MM.1S (cell line): ENCODE results near the gene PPM1H.

Source experiments
- DNase-seq: peaks from one replicate; pipeline ENCODE4 v3.0.0-alpha.2; 2015
- H2AFZ ChIP-seq: fragments of 300-600 bp; sonication (generic); 2 replicates; pipeline ENCODE4 v1.6.0; 2016; ENCODE audit warnings: antibody characterized with exemption, low read length
- H3F3A ChIP-seq: fragments of 300-600 bp; sonication (generic); 2 replicates; pipeline ENCODE4 v1.6.1; 2016; ENCODE audit warnings: mild to moderate bottlenecking, antibody characterized with exemption, low read length, moderate library complexity, mixed read lengths; ENCODE audit not compliant: insufficient read depth
- H3K27ac ChIP-seq: fragments of 300-600 bp; sonication (generic); 2 replicates; pipeline ENCODE4 v1.5.1; 2016; ENCODE audit warnings: mild to moderate bottlenecking, low read length
- H3K27me3 ChIP-seq: fragments of 300-600 bp; sonication (generic); replicated peaks from 2 replicates; pipeline ENCODE4 v1.6.0; 2016; ENCODE audit warnings: low read length; ENCODE audit not compliant: insufficient read depth
- H3K36me3 ChIP-seq: fragments of 300-600 bp; sonication (generic); replicated peaks from 2 replicates; pipeline ENCODE4 v1.6.1; 2016; ENCODE audit warnings: mild to moderate bottlenecking, low read length, mixed read lengths; ENCODE audit not compliant: insufficient read depth
- H3K4me1 ChIP-seq: fragments of 300-600 bp; sonication (generic); 2 replicates; pipeline ENCODE4 v1.6.1; 2016; ENCODE audit warnings: low read length, mixed read lengths
- H3K4me2 ChIP-seq: fragments of 300-600 bp; sonication (generic); 2 replicates; pipeline ENCODE4 v1.6.0; 2016; ENCODE audit warnings: low read depth, low read length
- H3K4me3 ChIP-seq: fragments of 300-600 bp; sonication (generic); 2 replicates; pipeline ENCODE4 v1.5.1; 2016; ENCODE audit warnings: low read length, mixed read lengths
- H3K79me2 ChIP-seq: fragments of 300-600 bp; sonication (generic); 2 replicates; pipeline ENCODE4 v1.6.1; 2016; ENCODE audit warnings: mixed run types, low read length, mixed read lengths
- H3K9ac ChIP-seq: fragments of 300-600 bp; sonication (generic); 2 replicates; pipeline ENCODE4 v1.6.1; 2016; ENCODE audit warnings: low read length, mixed read lengths
- H3K9me2 ChIP-seq: fragments of 300-600 bp; sonication (generic); replicated peaks from 2 replicates; pipeline ENCODE4 v1.6.1; 2016; ENCODE audit warnings: mild to moderate bottlenecking, low read length, mixed read lengths; ENCODE audit not compliant: insufficient read depth
- H3K9me3 ChIP-seq: fragments of 300-600 bp; sonication (generic); replicated peaks from 2 replicates; pipeline ENCODE4 v1.6.1; 2016; ENCODE audit warnings: mild to moderate bottlenecking, low read length, mixed read lengths; ENCODE audit not compliant: insufficient read depth
- H4K20me1 ChIP-seq: fragments of 300-600 bp; sonication (generic); 2 replicates; pipeline ENCODE4 v1.6.1; 2016; ENCODE audit warnings: mild to moderate bottlenecking, low read length, moderate library complexity, mixed read lengths; ENCODE audit not compliant: insufficient read depth
- CTCF ChIP-seq: fragments of 300-600 bp; sonication (generic); IDR thresholded peaks from 2 replicates; pipeline ENCODE4 v1.5.1; 2016; ENCODE audit warnings: antibody characterized with exemption, low read length, mixed read lengths
- EZH2 ChIP-seq: fragments of 300-600 bp; sonication (generic); optimal IDR thresholded peaks from 2 replicates; pipeline ENCODE3; 2017; ENCODE audit warnings: low read depth, mild to moderate bottlenecking, antibody characterized with exemption, low read length, mixed read lengths
- EZH2phosphoT487 ChIP-seq: fragments of 300-600 bp; sonication (generic); IDR thresholded peaks from 2 replicates; pipeline ENCODE4 v1.6.1; 2018; ENCODE audit warnings: antibody characterized with exemption, low read length

Gene PPM1H

GRCh38 chr12:62789851-62790250 is 145.1 kb downstream of the PPM1H start:
- H4K20me1 ChIP-seq, result no peaks in the 10 kb centered on the region
- H3K9me3 ChIP-seq, result no peaks in the 10 kb centered on the region
- no peak overlapping the region for H3K27ac ChIP-seq
- H3K9me2 ChIP-seq, result no peaks in the 10 kb centered on the region
- no peak for DNase-seq
- H3K9ac ChIP-seq, result no peak overlapping the region
- TF ChIP-seq EZH2phosphoT487 (no peak), EZH2 (no peak), CTCF (no peak)
- H3K36me3 ChIP-seq, result no peaks in the 10 kb centered on the region
- H3K4me3 ChIP-seq, result no peak overlapping the region
- no peaks in the 10 kb centered on the region for H3K27me3 ChIP-seq
- no peak overlapping the region for H2AFZ ChIP-seq
- no peaks in the 10 kb centered on the region for H3K79me2 ChIP-seq
- H3F3A ChIP-seq, result no peaks in the 10 kb centered on the region
- H3K4me1 ChIP-seq, result peaks cover 6% of the 10 kb centered on the region
- no peak overlapping the region for H3K4me2 ChIP-seq

- H3K27me3 ChIP-seq, result no peaks in the 10 kb centered on the region
- no peaks in the 10 kb centered on the region for H4K20me1 ChIP-seq
- no peak overlapping the region for H3K4me2 ChIP-seq
- peaks cover 6% of the 10 kb centered on the region; the same call in 1 of the 2 replicates for H3K4me1 ChIP-seq
- H3F3A ChIP-seq, result no peaks in the 10 kb centered on the region
- no peak overlapping the region for H3K4me3 ChIP-seq
- H2AFZ ChIP-seq, result no peak overlapping the region
- no peaks in the 10 kb centered on the region for H3K9me3 ChIP-seq
- H3K79me2 ChIP-seq, result no peaks in the 10 kb centered on the region
- no peak overlapping the region for H3K27ac ChIP-seq
- no peaks in the 10 kb centered on the region for H3K9me2 ChIP-seq
- no peaks in the 10 kb centered on the region for H3K36me3 ChIP-seq
- TF ChIP-seq EZH2phosphoT487 (no peak), EZH2 (no peak), CTCF (no peak)
- no peak overlapping the region for H3K9ac ChIP-seq
- no peak for DNase-seq
These were observed 147.3 kb downstream of the PPM1H start for GRCh38 chr12:62787611-62788010.

- Histone ChIP-seq H3K4me1 (peaks cover 6% of the 10 kb centered on the region; the same call in 1 of the 2 replicates), H2AFZ (no peak overlapping the region)
These were observed 147.9 kb downstream of the PPM1H start for GRCh38 chr12:62787023-62787422.

More at GRCh38 chr12:62787023-62787422, 147.9 kb downstream of the PPM1H start:
- no peak overlapping the region for H3K27ac ChIP-seq
- no peak overlapping the region for H3K4me2 ChIP-seq
- no peaks in the 10 kb centered on the region for H3F3A ChIP-seq
- no peaks in the 10 kb centered on the region for H3K36me3 ChIP-seq
- no peak overlapping the region for H3K4me3 ChIP-seq
- no peaks in the 10 kb centered on the region for H3K9me2 ChIP-seq
- H3K9ac ChIP-seq, result no peak overlapping the region
- DNase-seq, result no peak
- H3K27me3 ChIP-seq, result no peaks in the 10 kb centered on the region
- no peaks in the 10 kb centered on the region for H4K20me1 ChIP-seq
- H3K79me2 ChIP-seq, result no peaks in the 10 kb centered on the region
- no peak for TF ChIP-seq CTCF
- no peak for TF ChIP-seq EZH2
- TF ChIP-seq EZH2phosphoT487, result no peak
- no peaks in the 10 kb centered on the region for H3K9me3 ChIP-seq
